Immature natural killer cell (primary cell): Measurements from ENCODE around the gene TCAP. TPM values are rescaled to one million over a fixed set of nuclear protein-coding genes. Genes with fewer than 3 reads are reported as not detected.
A peak's percentile ranks its signal among the peaks of the same experiment; 100 is the strongest.

ENCODE experiments used
- DNase-seq, 3 donors: peaks; one replicate each; pipeline ENCODE4 v3.0.0; 2022; ENCODE audit warnings: mixed read lengths in 1 of 3
- H3K27ac Mint-ChIP-seq, 6 donors: one replicate each; pipeline ENCODE4 v1.8.0; 2020; ENCODE audit warnings: mixed read lengths in 6 of 6, mild to moderate bottlenecking in 5 of 6, inconsistent platforms in 4 of 6, moderate library complexity in 3 of 6
- H3K27me3 Mint-ChIP-seq, 3 donors: one replicate each; pipeline ENCODE4 v1.8.0; 2020 to 2021; ENCODE audit warnings: low read depth in 3 of 3, mild to moderate bottlenecking in 3 of 3, mixed read lengths in 3 of 3, moderate library complexity in 3 of 3, inconsistent platforms in 1 of 3
- H3K36me3 Mint-ChIP-seq, 3 donors: one replicate each; pipeline ENCODE4 v1.8.0; 2020; ENCODE audit warnings: mixed read lengths in 3 of 3, inconsistent platforms in 2 of 3, mild to moderate bottlenecking in 2 of 3
- H3K4me1 Mint-ChIP-seq, 2 donors: one replicate each; pipeline ENCODE4 v1.8.0; 2020; ENCODE audit warnings: inconsistent platforms in 2 of 2, mild to moderate bottlenecking in 2 of 2, mixed read lengths in 2 of 2, moderate library complexity in 1 of 2
- H3K4me3 Mint-ChIP-seq, 5 donors: one replicate each; pipeline ENCODE4 v1.8.0; 2020; ENCODE audit warnings: mild to moderate bottlenecking in 5 of 5, mixed read lengths in 5 of 5, inconsistent platforms in 3 of 5, moderate library complexity in 3 of 5
- H3K9me3 Mint-ChIP-seq, 6 donors: one replicate each; pipeline ENCODE4 v1.8.0; 2020; ENCODE audit warnings: mild to moderate bottlenecking in 6 of 6, mixed read lengths in 6 of 6, inconsistent platforms in 4 of 6, moderate library complexity in 3 of 6
- polyA plus RNA-seq, 3 donors: library from polyadenylated mRNA; unstranded; fragments of 300-500 nt; fragmentation: Illumina TruSeq; gene quantifications; one replicate each; pipeline ENCODE4 v1.2.3, GENCODE V29; 2021

The TCAP gene
- polyA plus RNA-seq, 3 donors from 2014 or later, result not detected

DNA sequence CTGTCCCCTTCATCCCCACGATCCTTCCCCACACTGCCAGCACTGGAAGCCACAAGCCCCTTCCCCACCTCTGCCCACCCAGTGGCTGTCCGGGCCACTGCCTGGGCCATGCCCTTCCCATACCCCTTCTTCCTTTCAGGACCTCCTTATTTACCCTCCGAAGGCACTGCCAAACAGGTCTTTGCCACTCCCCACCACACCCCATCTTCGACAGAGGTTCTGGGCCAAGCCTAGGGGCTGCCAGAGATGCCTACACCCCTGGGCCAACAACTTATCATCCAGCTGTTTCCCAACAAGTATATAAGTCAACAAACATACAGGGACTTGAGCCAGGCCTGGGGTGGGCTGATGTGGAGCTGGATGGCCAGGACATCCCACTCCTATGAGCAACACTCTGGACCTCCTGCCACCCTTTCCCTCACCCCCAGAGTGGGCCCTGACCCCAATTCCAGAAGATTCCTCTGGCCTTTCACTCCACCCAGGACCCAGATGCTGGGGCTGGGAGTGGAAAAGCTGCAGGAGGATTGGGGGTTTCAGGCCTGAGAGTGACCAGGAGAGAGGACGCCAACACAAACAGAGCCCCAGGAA is 39.9 kb upstream of the TCAP start:
- H3K4me3 Mint-ChIP-seq, result no peak overlapping the region
- H3K36me3 Mint-ChIP-seq, result no peaks in the 10 kb centered on the region
- peaks cover 7 to 16% (median 12%) of the 10 kb centered on the region in 3 donors for H3K27me3 Mint-ChIP-seq
- H3K27ac Mint-ChIP-seq, result no peak overlapping the region
- no peak for DNase-seq
- H3K4me1 Mint-ChIP-seq, result peaks cover 13 to 20% of the 10 kb centered on the region in 2 donors
- no peaks in the 10 kb centered on the region for H3K9me3 Mint-ChIP-seq

DNA sequence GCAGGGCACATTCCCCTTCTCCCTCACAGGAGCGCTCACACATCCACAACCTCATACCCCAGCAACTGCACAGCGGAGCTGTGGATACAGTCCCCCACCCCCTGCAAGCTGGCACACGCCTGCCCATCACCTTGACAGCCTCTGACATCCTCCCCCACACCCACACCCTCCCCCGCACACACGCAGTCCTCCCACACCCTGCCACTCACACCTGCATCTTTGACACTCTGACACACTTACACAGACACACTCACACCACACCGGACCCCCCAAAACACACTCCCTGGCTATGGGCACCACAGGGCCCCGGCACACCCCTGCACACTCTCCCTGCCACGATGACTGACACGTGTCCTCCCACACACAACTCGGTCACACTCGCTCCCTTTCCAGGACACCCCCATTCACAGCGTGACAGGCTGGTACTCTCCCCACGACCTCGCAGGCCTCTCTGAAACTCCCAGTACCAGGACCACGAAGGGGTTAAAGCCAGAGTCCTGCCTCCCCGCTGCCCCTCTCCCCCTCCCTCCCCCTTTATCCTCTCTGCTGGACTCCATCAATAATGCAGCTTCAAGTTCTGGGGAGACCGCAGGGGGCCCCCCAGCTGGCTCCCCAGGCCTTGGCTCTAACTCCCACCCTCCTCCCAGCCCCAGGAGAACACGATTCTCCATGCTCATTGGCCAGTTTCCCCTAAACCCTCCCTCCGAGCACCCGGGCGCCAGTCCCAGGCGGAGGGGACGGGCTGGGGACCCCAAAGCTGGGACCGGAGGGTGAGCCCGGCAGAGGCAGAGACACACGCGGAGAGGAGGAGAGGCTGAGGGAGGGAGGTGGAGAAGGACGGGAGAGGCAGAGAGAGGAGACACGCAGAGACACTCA is 38.7 kb upstream of the TCAP start, which contains the start of gene PPP1R1B:
Gene PPP1R1B (plus strand): TSS at position 782 of the 876 bp plus-strand sequence. CDS start 441 bp downstream, outside the sequence.
- H3K4me3 Mint-ChIP-seq, result peak within 1 kb of the TSS in 2 of 5 donors; percentile 24 to 54
- peaks cover 7 to 18% (median 12%) of the 10 kb centered on the region in 3 donors for H3K27me3 Mint-ChIP-seq
- no peak for DNase-seq
- H3K27ac Mint-ChIP-seq, result no peak within 1 kb of the TSS
- H3K36me3 Mint-ChIP-seq, result peaks cover 0 to 3% (median 0%) of the 10 kb centered on the region in 3 donors
- H3K9me3 Mint-ChIP-seq, result no peaks in the 10 kb centered on the region
- H3K4me1 Mint-ChIP-seq, result peaks cover 13 to 20% of the 10 kb centered on the region in 2 donors

DNA sequence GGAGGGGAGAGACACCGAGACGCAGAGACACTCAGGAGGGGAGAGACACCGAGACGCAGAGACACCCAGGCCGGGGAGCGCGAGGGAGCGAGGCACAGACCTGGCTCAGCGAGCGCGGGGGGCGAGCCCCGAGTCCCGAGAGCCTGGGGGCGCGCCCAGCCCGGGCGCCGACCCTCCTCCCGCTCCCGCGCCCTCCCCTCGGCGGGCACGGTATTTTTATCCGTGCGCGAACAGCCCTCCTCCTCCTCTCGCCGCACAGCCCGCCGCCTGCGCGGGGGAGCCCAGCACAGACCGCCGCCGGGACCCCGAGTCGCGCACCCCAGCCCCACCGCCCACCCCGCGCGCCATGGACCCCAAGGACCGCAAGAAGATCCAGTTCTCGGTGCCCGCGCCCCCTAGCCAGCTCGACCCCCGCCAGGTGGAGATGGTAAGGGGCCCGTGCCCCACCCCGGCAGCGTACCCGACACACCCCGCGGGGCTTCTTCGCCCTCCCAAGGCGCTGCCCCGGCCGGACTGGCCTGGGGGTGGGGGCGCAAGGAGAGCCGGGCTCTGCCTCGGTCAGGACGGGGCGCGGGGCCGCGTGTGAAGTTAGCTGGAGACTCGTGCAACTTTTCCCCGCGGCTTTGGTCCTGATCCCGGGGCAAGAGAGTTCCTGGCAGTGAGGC is 38.0 kb upstream of the TCAP start:
- no peak overlapping the region for H3K4me3 Mint-ChIP-seq

GRCh38 chr17:39627712-39628516 is 37.2 kb upstream of the TCAP start:
- no peaks in the 10 kb centered on the region for H3K9me3 Mint-ChIP-seq
- H3K27me3 Mint-ChIP-seq, result peaks cover 10 to 13% (median 11%) of the 10 kb centered on the region in 3 donors
- H3K4me1 Mint-ChIP-seq, result peaks cover 8% of the 10 kb centered on the region in 2 donors
- DNase-seq, result no peak
- H3K27ac Mint-ChIP-seq, result no peak overlapping the region
- no peak overlapping the region for H3K4me3 Mint-ChIP-seq
- H3K36me3 Mint-ChIP-seq, result peaks cover 0 to 3% (median 0%) of the 10 kb centered on the region in 3 donors

More for the DNA sequence above, 38.0 kb upstream of the TCAP start:
- Mint-ChIP-seq H3K9me3 (no peaks in the 10 kb centered on the region), H3K36me3 (peaks cover 0 to 3% (median 0%) of the 10 kb centered on the region in 3 donors), H3K4me1 (peaks cover 11 to 15% of the 10 kb centered on the region in 2 donors), H3K27me3 (peaks cover 10 to 14% (median 11%) of the 10 kb centered on the region in 3 donors), H3K27ac (no peak overlapping the region)
- no peak for DNase-seq

- Mint-ChIP-seq H3K9me3 (no peaks in the 10 kb centered on the region), H3K4me1 (peaks cover 0 to 4% of the 10 kb centered on the region in 2 donors), H3K4me3 (no peak overlapping the region), H3K27ac (no peak overlapping the region), H3K36me3 (peaks cover 0 to 3% (median 0%) of the 10 kb centered on the region in 3 donors), H3K27me3 (peaks cover 6 to 16% (median 13%) of the 10 kb centered on the region in 3 donors)
- no peak for DNase-seq
These were observed 36.3 kb upstream of the TCAP start for GRCh38 chr17:39628655-39629493.

GRCh38 chr17:39629494-39629880 is 35.7 kb upstream of the TCAP start:
- Mint-ChIP-seq H3K4me1 (peaks cover 3 to 4% of the 10 kb centered on the region in 2 donors), H3K27me3 (peaks cover 6 to 16% (median 13%) of the 10 kb centered on the region in 3 donors), H3K27ac (no peak overlapping the region), H3K36me3 (peaks cover 0 to 3% (median 0%) of the 10 kb centered on the region in 3 donors), H3K9me3 (no peaks in the 10 kb centered on the region), H3K4me3 (no peak overlapping the region)
- DNase-seq, result no peak

- Mint-ChIP-seq H3K9me3 (no peaks in the 10 kb centered on the region), H3K4me3 (no peak overlapping the region), H3K27ac (no peak overlapping the region), H3K36me3 (peaks cover 0 to 3% (median 0%) of the 10 kb centered on the region in 3 donors), H3K27me3 (peaks cover 6 to 16% (median 13%) of the 10 kb centered on the region in 3 donors), H3K4me1 (peaks cover 4 to 6% of the 10 kb centered on the region in 2 donors)
- DNase-seq, result no peak
These were observed 35.3 kb upstream of the TCAP start for GRCh38 chr17:39629898-39630297.

GRCh38 chr17:39631403-39631802 is 33.7 kb upstream of the TCAP start:
- peaks cover 4 to 6% of the 10 kb centered on the region in 2 donors for H3K4me1 Mint-ChIP-seq
- H3K27me3 Mint-ChIP-seq, result peaks cover 2 to 14% (median 14%) of the 10 kb centered on the region in 3 donors
- peaks cover 0 to 3% (median 0%) of the 10 kb centered on the region in 3 donors for H3K36me3 Mint-ChIP-seq
- no peak overlapping the region for H3K27ac Mint-ChIP-seq
- no peaks in the 10 kb centered on the region for H3K9me3 Mint-ChIP-seq
- no peak overlapping the region for H3K4me3 Mint-ChIP-seq
- no peak for DNase-seq

DNA sequence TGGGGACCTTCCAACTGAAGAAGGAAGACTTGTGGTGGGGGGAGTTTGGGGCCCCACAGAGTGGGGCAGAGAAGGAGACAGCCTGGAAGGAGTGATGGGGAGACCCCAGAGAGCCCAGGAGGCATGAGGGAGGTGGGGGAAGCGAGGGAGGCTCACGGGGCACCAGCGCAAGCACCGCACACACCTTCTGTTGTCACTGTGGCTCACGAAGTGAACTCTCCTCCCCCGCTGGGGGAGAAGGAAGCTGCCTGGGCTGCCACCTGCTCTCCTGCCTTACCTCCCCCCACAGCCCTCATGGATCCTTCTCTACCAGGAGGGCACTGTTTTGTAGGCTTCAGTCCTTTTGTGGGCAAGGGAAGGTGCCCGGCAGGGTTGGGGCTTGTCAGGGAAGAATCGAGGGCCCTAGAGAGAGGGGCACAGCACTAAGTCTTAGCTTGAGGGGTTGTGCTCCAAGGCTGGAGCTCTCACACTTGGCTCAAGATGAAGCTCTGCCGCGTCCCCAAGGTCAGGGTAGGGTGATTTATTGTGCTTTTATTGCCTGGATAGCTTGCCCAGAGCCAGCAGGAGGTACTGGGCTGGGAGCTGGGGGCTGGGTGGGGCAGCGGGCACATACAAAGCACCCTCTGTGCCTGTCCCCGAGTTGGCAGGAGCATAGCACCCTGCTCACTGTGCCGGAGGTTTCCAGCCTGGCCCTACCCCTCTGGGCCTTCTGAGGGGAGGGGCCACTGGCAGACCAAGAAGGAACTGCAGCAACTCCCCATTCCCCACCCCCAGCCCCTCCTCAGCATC is 32.8 kb upstream of the TCAP start:
- Mint-ChIP-seq H3K27ac (no peak overlapping the region), H3K4me1 (peaks cover 6 to 8% of the 10 kb centered on the region in 2 donors), H3K27me3 (peaks cover 0 to 15% (median 14%) of the 10 kb centered on the region in 3 donors), H3K9me3 (no peaks in the 10 kb centered on the region), H3K36me3 (peaks cover 0 to 3% (median 0%) of the 10 kb centered on the region in 3 donors), H3K4me3 (no peak overlapping the region)
- DNase-seq, result no peak

GRCh38 chr17:39633570-39634183 is 31.5 kb upstream of the TCAP start:
- no peak for DNase-seq
- H3K9me3 Mint-ChIP-seq, result no peaks in the 10 kb centered on the region
- H3K27ac Mint-ChIP-seq, result peak overlapping the region in 1 of 6 donors; percentile 69
- peaks cover 0 to 3% (median 0%) of the 10 kb centered on the region in 3 donors for H3K36me3 Mint-ChIP-seq
- peaks cover 20 to 21% of the 10 kb centered on the region in 2 donors for H3K4me1 Mint-ChIP-seq
- H3K4me3 Mint-ChIP-seq, result no peak overlapping the region
- H3K27me3 Mint-ChIP-seq, result peaks cover 0 to 12% (median 10%) of the 10 kb centered on the region in 3 donors

DNA sequence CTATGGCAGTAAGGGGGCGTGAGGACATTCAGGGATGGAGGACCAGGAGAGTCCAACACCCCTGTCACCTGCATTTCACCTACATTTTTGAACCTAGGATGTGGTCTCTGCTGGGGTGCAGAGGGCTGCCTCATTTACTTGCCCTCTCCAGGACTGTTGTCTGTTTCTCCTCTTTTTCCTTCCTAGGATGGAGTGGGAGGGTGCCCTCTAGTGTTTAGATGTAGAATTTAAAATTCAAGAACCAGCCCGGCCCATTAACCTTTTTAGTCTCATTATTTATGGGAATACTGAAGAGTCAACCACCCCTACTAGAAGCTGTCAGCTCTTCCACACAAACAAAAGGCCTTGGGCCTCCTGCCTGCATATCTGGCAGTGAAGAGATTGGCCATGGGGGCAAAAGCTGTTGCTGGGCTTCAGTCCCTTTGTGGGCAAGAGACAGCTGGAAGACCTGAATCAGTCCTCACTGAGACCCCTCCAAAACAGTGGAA is 30.7 kb upstream of the TCAP start:
- peaks cover 0 to 3% (median 0%) of the 10 kb centered on the region in 3 donors for H3K36me3 Mint-ChIP-seq
- peaks cover 27 to 29% of the 10 kb centered on the region in 2 donors for H3K4me1 Mint-ChIP-seq
- no peaks in the 10 kb centered on the region for H3K9me3 Mint-ChIP-seq
- H3K4me3 Mint-ChIP-seq, result peak overlapping the region in 2 of 5 donors; percentile 27 to 31
- peak; percentile 41 to 46 (median 45) for DNase-seq
- H3K27me3 Mint-ChIP-seq, result peaks cover 0 to 12% (median 10%) of the 10 kb centered on the region in 3 donors
- H3K27ac Mint-ChIP-seq, result peak overlapping the region in 2 of 6 donors; percentile 48 to 57
